ENCODE results near the gene FAM180A. TPM values are rescaled to one million over a fixed set of nuclear protein-coding genes. Genes with fewer than 3 reads are reported as not detected.

FAM180A gene
- total and polyA plus RNA-seq, 10 of the 15 experiments (the other 5 are each of a cell fraction or from before 2014, with no cell fraction given), result not detected

DNA sequence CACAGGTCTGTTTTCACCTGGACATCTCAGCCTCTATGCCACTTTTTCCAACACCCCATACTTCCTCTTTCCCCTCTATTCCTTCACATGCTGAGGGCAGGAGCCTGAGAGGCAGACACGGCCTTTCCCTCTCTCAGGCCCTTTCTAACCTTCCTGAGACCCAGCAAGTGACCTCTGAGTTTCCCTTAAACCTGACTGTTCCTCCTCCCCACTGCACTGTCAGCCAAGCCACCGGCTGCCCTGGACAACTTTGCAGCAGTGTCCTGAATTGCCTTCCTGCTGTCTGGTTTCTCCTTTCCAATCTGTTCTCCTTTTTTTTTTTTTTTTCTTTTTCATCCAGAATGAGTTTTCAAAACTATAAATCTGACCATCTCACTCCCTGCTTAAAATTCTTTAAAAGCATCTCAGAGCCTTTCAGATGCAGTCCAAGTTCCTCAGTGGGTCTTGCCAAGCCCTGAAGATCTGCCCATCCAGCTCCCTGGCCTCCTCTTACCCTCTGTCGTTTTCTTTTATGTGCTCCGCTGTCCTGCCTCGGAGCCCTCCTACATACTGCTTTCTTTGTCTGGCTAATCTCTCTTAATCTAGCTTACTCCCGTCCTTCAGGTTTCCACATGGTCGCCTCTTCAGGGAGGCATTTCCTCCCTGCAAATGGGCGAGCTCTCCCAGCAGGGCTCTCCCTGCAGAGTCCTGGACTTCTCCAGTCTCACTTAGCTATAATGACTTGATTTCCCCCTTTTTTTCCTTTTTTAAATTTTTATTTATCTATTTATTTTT is 51.1 kb downstream of the FAM180A start (continued):
- TF ChIP-seq, protein P1, sequence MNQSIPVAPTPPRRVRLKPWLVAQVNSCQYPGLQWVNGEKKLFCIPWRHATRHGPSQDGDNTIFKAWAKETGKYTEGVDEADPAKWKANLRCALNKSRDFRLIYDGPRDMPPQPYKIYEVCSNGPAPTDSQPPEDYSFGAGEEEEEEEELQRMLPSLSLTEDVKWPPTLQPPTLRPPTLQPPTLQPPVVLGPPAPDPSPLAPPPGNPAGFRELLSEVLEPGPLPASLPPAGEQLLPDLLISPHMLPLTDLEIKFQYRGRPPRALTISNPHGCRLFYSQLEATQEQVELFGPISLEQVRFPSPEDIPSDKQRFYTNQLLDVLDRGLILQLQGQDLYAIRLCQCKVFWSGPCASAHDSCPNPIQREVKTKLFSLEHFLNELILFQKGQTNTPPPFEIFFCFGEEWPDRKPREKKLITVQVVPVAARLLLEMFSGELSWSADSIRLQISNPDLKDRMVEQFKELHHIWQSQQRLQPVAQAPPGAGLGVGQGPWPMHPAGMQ (IDR thresholded peaks at IDR 0.05; ENCODE audit: borderline replicate concordance), result no peak
- TF ChIP-seq HDAC2 (IDR thresholded peaks at IDR 0.05) (no peak), NR2C2 (IDR thresholded peaks at IDR 0.05; ENCODE audit: borderline replicate concordance, control insufficient read depth, insufficient read length, low read depth) (no peak), POLR2AphosphoS2 (IDR thresholded peaks at IDR 0.05; ENCODE audit: low read depth, low read length) (no peak), NFXL1 (IDR thresholded peaks at IDR 0.05; ENCODE audit: borderline replicate concordance) (no peak), SIX5 (IDR thresholded peaks at IDR 0.05; ENCODE audit: low read depth, low read length, severe bottlenecking) (no peak), ESRRA (IDR thresholded peaks at IDR 0.05; ENCODE audit: low read length) (no peak), CBX3 (IDR thresholded peaks at IDR 0.05; ENCODE audit: borderline replicate concordance, low read depth) (no peak), RAD51 (IDR thresholded peaks at IDR 0.05) (no peak), CHD4 (IDR thresholded peaks at IDR 0.05) (no peak)
- TF ChIP-seq, protein P2, sequence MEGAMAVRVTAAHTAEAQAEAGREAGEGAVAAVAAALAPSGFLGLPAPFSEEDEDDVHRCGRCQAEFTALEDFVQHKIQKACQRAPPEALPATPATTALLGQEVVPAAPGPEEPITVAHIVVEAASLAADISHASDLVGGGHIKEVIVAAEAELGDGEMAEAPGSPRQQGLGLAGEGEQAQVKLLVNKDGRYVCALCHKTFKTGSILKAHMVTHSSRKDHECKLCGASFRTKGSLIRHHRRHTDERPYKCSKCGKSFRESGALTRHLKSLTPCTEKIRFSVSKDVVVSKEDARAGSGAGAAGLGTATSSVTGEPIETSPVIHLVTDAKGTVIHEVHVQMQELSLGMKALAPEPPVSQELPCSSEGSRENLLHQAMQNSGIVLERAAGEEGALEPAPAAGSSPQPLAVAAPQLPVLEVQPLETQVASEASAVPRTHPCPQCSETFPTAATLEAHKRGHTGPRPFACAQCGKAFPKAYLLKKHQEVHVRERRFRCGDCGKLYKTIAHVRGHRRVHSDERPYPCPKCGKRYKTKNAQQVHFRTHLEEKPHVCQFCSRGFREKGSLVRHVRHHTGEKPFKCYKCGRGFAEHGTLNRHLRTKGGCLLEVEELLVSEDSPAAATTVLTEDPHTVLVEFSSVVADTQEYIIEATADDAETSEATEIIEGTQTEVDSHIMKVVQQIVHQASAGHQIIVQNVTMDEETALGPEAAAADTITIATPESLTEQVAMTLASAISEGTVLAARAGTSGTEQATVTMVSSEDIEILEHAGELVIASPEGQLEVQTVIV (IDR thresholded peaks at IDR 0.05; ENCODE audit: borderline replicate concordance, partially characterized antibody), result no peak
- TF ChIP-seq, protein P3, sequence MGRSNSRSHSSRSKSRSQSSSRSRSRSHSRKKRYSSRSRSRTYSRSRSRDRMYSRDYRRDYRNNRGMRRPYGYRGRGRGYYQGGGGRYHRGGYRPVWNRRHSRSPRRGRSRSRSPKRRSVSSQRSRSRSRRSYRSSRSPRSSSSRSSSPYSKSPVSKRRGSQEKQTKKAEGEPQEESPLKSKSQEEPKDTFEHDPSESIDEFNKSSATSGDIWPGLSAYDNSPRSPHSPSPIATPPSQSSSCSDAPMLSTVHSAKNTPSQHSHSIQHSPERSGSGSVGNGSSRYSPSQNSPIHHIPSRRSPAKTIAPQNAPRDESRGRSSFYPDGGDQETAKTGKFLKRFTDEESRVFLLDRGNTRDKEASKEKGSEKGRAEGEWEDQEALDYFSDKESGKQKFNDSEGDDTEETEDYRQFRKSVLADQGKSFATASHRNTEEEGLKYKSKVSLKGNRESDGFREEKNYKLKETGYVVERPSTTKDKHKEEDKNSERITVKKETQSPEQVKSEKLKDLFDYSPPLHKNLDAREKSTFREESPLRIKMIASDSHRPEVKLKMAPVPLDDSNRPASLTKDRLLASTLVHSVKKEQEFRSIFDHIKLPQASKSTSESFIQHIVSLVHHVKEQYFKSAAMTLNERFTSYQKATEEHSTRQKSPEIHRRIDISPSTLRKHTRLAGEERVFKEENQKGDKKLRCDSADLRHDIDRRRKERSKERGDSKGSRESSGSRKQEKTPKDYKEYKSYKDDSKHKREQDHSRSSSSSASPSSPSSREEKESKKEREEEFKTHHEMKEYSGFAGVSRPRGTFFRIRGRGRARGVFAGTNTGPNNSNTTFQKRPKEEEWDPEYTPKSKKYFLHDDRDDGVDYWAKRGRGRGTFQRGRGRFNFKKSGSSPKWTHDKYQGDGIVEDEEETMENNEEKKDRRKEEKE (IDR thresholded peaks at IDR 0.05), result no peak

Data from GM12878 (cell line).